GM18519 (cell line): ENCODE results near the gene EFNA1.
"Not testable (repeated sequence)": the region's sequence is repeated elsewhere in the genome, so short reads cannot be mapped to it uniquely, and the experiment has no call there.

ENCODE experiments used
- ATAC-seq: cut with Tn5 transposase; IDR thresholded peaks from one replicate; pipeline ENCODE4 v1.9.1; 2021; ENCODE audit warnings: mild to moderate bottlenecking, moderate library complexity; ENCODE audit not compliant: unreplicated experiment, low FRiP score

The EFNA1 gene

DNA sequence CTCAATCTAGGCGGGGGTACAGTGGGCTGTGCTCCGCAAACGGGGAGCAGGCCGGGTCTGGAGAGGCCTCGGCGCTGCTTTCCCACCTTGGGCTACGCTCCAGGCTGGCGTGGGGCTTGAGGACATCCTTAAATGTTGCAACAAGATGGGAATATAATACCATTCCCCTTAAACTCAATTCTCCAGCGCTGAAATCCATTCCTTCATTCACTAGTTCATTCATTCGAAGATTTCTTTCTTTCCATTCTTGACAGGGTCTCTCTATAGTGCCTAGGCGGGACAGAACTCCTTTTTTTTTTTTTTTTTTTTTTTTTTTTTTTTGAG, 12.9 kb downstream of the EFNA1 start:
- no peak for ATAC-seq

- no peak for ATAC-seq
Observed at GRCh38 chr1:155141749-155142148, 14.1 kb downstream of the EFNA1 start.

DNA sequence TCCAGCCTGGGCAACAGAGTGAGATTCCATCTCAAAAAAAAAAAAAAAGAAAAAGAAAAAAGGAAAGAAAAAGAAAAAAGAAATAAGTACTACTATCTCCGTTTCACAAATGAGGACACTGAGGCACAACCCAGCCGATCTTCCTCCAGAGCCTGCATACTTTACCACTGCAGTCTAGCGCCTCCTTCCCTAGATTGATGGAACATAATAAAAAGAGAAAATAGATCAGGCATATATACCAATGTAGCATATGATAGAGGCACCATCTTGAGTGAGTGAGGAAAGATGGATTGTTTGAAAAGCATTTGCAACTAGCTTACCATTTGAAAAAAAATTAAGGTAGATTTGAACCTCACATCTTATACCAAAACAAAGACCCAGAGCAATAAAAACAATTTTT, 17.8 kb downstream of the EFNA1 start:
- ATAC-seq, result no peak

GRCh38 chr1:155155996-155156643, 28.4 kb downstream of the EFNA1 start:
- ATAC-seq, result not testable (repeated sequence)

- ATAC-seq, result no peak
Observed at GRCh38 chr1:155158991-155159390, 31.3 kb downstream of the EFNA1 start.

GRCh38 chr1:155160128-155160527, 32.5 kb downstream of the EFNA1 start:
- no peak for ATAC-seq

GRCh38 chr1:155162631-155163030, 35.0 kb downstream of the EFNA1 start:
- not testable (repeated sequence) for ATAC-seq

- ATAC-seq, result not testable (repeated sequence)
Observed at GRCh38 chr1:155163785-155164184, 36.1 kb downstream of the EFNA1 start.

GRCh38 chr1:155164625-155165024, 36.9 kb downstream of the EFNA1 start:
- ATAC-seq, result not testable (repeated sequence)

GRCh38 chr1:155166051-155166470, 38.4 kb downstream of the EFNA1 start:
- ATAC-seq, result no peak

GRCh38 chr1:155166471-155167165, 38.9 kb downstream of the EFNA1 start:
- no peak for ATAC-seq

GRCh38 chr1:155167166-155168104, 39.8 kb downstream of the EFNA1 start:
- ATAC-seq, result no peak

- ATAC-seq, result not testable (repeated sequence)
Observed at GRCh38 chr1:155168105-155168445, 40.4 kb downstream of the EFNA1 start.

DNA sequence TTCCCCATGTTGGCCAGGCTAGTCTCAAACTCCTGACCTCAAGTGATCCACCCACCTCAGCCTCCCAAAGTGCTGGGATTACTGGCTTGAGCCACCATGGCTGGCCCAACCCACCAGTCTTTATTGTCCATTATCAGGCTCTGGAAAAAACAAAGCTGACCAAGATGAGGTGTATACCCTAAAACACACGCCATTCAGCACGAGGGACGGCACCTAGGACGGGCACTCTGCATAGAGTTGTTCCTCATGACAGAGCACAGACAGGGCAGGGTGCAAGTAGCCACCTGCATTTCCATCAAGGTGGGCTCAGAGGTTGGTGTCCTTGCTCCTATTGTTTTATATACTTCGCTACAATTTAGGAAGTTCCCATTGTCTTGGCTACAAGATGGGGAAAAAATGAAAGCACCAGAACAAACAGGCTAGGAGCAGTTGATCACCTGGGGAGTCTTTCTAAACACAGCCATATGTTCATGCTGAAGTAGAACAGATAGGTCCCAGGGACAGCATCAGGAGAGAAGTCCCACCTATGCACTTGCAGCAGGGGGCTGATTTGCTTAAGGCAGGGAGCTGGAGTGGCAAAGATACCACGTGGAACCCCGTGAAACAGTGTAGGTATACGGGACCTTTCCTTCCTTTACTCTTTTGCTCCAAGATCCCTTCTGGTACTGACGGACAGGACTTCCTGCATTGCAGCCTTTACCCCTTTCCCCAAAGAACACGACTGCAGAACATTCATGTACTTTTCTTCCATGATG, 41.0 kb downstream of the EFNA1 start:
- ATAC-seq, result no peak

GRCh38 chr1:155169541-155169940, 41.9 kb downstream of the EFNA1 start:
- no peak for ATAC-seq

DNA sequence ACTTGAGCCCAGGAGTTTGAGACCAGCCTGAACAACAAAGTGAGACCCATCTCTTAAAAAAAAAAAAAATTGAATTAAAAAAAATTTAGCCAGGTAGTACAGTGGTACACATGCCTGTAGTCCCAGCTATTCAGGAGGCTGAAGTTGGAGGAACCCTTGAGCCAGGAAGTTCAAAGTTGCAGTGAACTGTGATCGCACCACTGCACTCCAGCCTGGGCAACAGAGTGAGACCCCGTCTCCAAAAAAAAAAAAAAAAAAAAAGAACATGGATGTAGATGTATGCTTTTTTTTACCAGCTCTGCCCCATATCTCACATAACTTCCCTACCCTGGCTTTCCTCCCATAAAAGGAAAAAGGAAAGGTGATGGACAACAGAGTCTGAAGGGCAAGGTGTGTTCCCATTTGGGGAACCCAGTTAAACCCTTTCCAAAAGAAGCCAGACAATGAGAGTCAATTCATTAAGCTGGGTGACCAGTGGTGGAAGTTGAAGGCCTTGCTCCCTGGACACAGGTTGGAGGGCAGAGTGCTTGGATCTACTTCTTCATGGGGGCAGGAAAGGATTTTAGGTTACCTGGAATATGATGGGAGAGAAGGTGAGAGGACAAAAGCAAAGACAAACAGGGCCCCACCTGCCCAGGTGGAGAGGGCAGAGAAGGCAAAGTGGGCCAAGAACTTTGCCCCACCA, 42.6 kb downstream of the EFNA1 start:
- ATAC-seq, result no peak

GRCh38 chr1:155170806-155171205, 43.1 kb downstream of the EFNA1 start:
- no peak for ATAC-seq

DNA sequence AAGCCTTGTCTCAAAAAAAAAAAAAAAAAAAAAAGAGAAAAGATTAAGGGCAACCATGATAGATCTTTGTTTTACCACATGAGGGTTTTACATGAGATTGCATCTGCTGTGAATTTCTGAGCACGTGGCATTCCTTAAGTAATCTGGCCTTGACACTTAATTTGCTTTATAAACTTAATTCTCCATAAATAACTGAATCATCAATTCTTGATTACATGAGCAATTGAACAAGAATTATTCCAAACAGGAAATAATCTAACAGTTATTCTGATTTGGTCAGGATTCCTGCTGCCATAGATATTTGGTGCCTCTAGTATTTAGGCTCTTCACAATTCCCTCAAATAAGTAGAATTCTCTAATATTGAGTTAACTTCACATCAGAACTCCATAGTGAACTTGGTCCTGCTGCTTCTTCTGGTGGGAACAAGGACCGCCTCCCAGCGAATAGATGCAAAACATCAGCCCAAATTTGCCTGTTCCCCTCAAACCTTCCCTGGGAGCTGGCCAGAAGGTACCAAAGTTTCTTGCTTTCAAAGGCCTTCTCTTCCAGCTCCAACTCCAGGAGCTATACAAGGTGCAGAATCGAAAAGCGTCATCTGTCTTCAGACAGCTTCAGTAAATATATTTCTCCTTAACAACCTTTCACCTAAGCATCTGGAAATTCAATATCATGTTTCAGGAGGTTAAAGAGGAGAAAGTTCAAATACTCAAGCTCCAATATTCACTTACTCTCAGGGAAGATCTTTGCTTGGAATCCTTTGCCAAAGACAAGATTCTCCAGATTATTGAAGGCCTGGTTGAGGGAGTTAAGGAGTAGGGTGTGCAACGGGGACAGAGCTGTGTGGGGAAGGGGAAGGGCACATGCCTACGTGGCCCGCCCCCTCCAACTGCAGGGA, 44.4 kb downstream of the EFNA1 start:
- ATAC-seq, result no peak
